NK-92 treated with Interleukin-12 subunit alpha and Interleukin-12 subunit beta, amount 100 ng/mL, for 24 hours (cell line): Measurements from ENCODE around the gene PTPRT.

Experiments used
- DNase-seq: peaks from one replicate; lab custom pipeline; 2025; lab: John Stamatoyannopoulos, UW

Gene PTPRT

GRCh38 chr20:42974347-42974746 is 215.4 kb downstream of the PTPRT start:
- no peak for DNase-seq

GRCh38 chr20:42972591-42972990 is 217.1 kb downstream of the PTPRT start:
- no peak for DNase-seq

GRCh38 chr20:42968746-42969145 is 221.0 kb downstream of the PTPRT start:
- DNase-seq, result no peak

GRCh38 chr20:42963796-42964195 is 225.9 kb downstream of the PTPRT start:
- DNase-seq, result no peak

GRCh38 chr20:42961771-42962170 is 227.9 kb downstream of the PTPRT start:
- no peak for DNase-seq

- no peak for DNase-seq
Measured at GRCh38 chr20:42959996-42960395, 229.7 kb downstream of the PTPRT start.

GRCh38 chr20:42958367-42959069 is 231.2 kb downstream of the PTPRT start:
- DNase-seq, result no peak

- DNase-seq, result no peak
Measured at GRCh38 chr20:42957704-42958095, 232.0 kb downstream of the PTPRT start.

- DNase-seq, result no peak
Measured at GRCh38 chr20:42957018-42957703, 232.5 kb downstream of the PTPRT start.

GRCh38 chr20:42955713-42956112 is 234.0 kb downstream of the PTPRT start:
- no peak for DNase-seq

GRCh38 chr20:42954951-42955350 is 234.8 kb downstream of the PTPRT start:
- DNase-seq, result no peak

- no peak for DNase-seq
Measured at GRCh38 chr20:42949950-42950349, 239.8 kb downstream of the PTPRT start.

- DNase-seq, result no peak
Measured at GRCh38 chr20:42945234-42945994, 244.3 kb downstream of the PTPRT start.

GRCh38 chr20:42941629-42942028 is 248.1 kb downstream of the PTPRT start:
- no peak for DNase-seq

GRCh38 chr20:42938441-42939205 is 251.1 kb downstream of the PTPRT start:
- DNase-seq, result no peak

GRCh38 chr20:42936482-42936881 is 253.2 kb downstream of the PTPRT start:
- no peak for DNase-seq

- no peak for DNase-seq
Measured at GRCh38 chr20:42924215-42924614, 265.5 kb downstream of the PTPRT start.

- DNase-seq, result no peak
Measured at GRCh38 chr20:42923348-42923918, 266.3 kb downstream of the PTPRT start.

- no peak for DNase-seq
Measured at GRCh38 chr20:42920776-42921175, 268.9 kb downstream of the PTPRT start.

GRCh38 chr20:42919316-42919715 is 270.4 kb downstream of the PTPRT start:
- no peak for DNase-seq

- DNase-seq, result no peak
Measured at GRCh38 chr20:42915081-42915480, 274.6 kb downstream of the PTPRT start.

GRCh38 chr20:42914302-42914701 is 275.4 kb downstream of the PTPRT start:
- DNase-seq, result no peak
